GM12878 (cell line): ENCODE results near the gene NKX1-1. TPM values are rescaled to one million over a fixed set of nuclear protein-coding genes. Genes with fewer than 3 reads are reported as not detected.

Source experiments
- ATAC-seq: fragments of 200-7000 bp; cut with Tn5 transposase; 3 replicates; pipeline ENCODE4 v1.9.1; 2020; ENCODE audit warnings: mild to moderate bottlenecking, moderate library complexity
- BruUV-seq: library from RNA; stranded (reverse); fragments of 400-500 nt; replicated peaks from 2 replicates; lab custom pipeline; 2021; lab: Mats Ljungman, UMichigan
- CTCF ChIA-PET: fragments of 300-600 bp; sonication (Branson Sonifier 250); formaldehyde crosslinking; extraction: SDS; loops from one replicate; lab custom pipeline; 2021; ENCODE audit warnings: inconsistent platforms; lab: Yijun Ruan, JAX
- POLR2A ChIA-PET: fragments of 350-600 bp; formaldehyde crosslinking; extraction: SDS; loops from one replicate; lab custom pipeline; 2021; ENCODE audit warnings: inconsistent platforms; lab: Charles Lee
- RAD21 ChIA-PET: fragments of 300-600 bp; sonication (Branson Sonifier 250); formaldehyde crosslinking; loops from one replicate; lab custom pipeline; 2023; ENCODE audit warnings: antibody characterized with exemption; ENCODE audit not compliant: unreplicated experiment; lab: Charles Lee
- SMC1A ChIA-PET: fragments of 300-600 bp; sonication (Branson Sonifier 250); formaldehyde crosslinking; loops from one replicate; lab custom pipeline; 2023; ENCODE audit not compliant: unreplicated experiment, uncharacterized antibody; lab: Charles Lee
- DNase-seq: peaks from one replicate; pipeline ENCODE4 v3.0.0-alpha.2; 2011; ENCODE audit warnings: low read depth, low spot score
- FAIRE-seq: peaks from 3 replicates; lab custom pipeline; 2011; peaks lifted over from hg19 to GRCh38; lab: Jason Lieb, UNC
- H2AFZ ChIP-seq: 2 replicates; pipeline ENCODE4 v1.6.0; 2011; ENCODE audit warnings: low read depth, low read length, control low read depth; ENCODE audit not compliant: control insufficient read depth
- H3K27ac ChIP-seq: 2 replicates; pipeline ENCODE4 v1.5.1; 2011; ENCODE audit warnings: control low read depth; ENCODE audit not compliant: control insufficient read depth, insufficient read depth
- H3K27me3 ChIP-seq, 2 experiments: replicated peaks in 1 of 2; 2 replicates each; pipeline versions ENCODE4 v1.6.0 to v1.6.1; 2011; ENCODE audit warnings: low read length in 1 of 2; ENCODE audit not compliant: control insufficient read depth in 2 of 2, insufficient read depth in 2 of 2
- H3K36me3 ChIP-seq, 2 experiments: 2 replicates each; pipeline ENCODE4 v1.5.1; 2011; ENCODE audit warnings: low read length in 1 of 2; ENCODE audit not compliant: control insufficient read depth in 2 of 2, insufficient read depth in 2 of 2
- H3K4me1 ChIP-seq: 2 replicates; pipeline ENCODE4 v1.6.1; 2011; ENCODE audit warnings: mild to moderate bottlenecking, low read length, moderate library complexity, mixed read lengths; ENCODE audit not compliant: control insufficient read depth, insufficient read depth
- H3K4me2 ChIP-seq: 2 replicates; pipeline ENCODE4 v1.6.0; 2011; ENCODE audit warnings: control low read depth; ENCODE audit not compliant: control insufficient read depth, insufficient read depth
- H3K4me3 ChIP-seq: fragments of 200-600 bp; sonication (generic); 2 replicates; pipeline ENCODE4 v1.5.1; 2016
- H3K79me2 ChIP-seq: 2 replicates; pipeline ENCODE4 v1.6.0; 2011; ENCODE audit warnings: low read length; ENCODE audit not compliant: control insufficient read depth, insufficient read depth
- H3K9ac ChIP-seq: 2 replicates; pipeline ENCODE4 v1.8.0; 2011; ENCODE audit warnings: low read length, control low read depth, mixed read lengths; ENCODE audit not compliant: control insufficient read depth, insufficient read depth
- H3K9me3 ChIP-seq: replicated peaks from 3 replicates; pipeline ENCODE4 v1.5.1; 2011; ENCODE audit warnings: mild to moderate bottlenecking, low read length; ENCODE audit not compliant: control insufficient read depth, insufficient read depth
- H4K20me1 ChIP-seq: 2 replicates; pipeline ENCODE4 v1.6.0; 2011; ENCODE audit not compliant: control insufficient read depth, insufficient read depth
- BCLAF1 ChIP-seq: fragments of 450-650 bp; IDR thresholded peaks from 2 replicates; pipeline ENCODE4 v1.6.1; 2017; ENCODE audit warnings: antibody characterized with exemption, mild to moderate bottlenecking, moderate library complexity
- E2F4 ChIP-seq: IDR thresholded peaks from 2 replicates; pipeline ENCODE4 v1.6.1; 2012; ENCODE audit warnings: low read depth, low read length, improper control_type of control experiment
- E2F8 ChIP-seq: fragments of 450-650 bp; IDR thresholded peaks from 2 replicates; pipeline ENCODE4 v1.6.1; 2018; ENCODE audit warnings: mild to moderate bottlenecking, low read depth, moderate library complexity; ENCODE audit not compliant: partially characterized antibody
- EP300 ChIP-seq, 2 experiments: fragments of 150-350 bp in 1 of 2; IDR thresholded peaks; 2 replicates each; pipeline ENCODE4 v1.6.1; 2011 to 2012; ENCODE audit warnings: low read depth in 2 of 2, low read length in 2 of 2, borderline replicate concordance in 1 of 2, improper control_type of control experiment in 1 of 2, inconsistent platforms in 1 of 2; ENCODE audit not compliant: control insufficient read depth in 1 of 2
- GABPA ChIP-seq: IDR thresholded peaks from 2 replicates; pipeline ENCODE4 v1.6.1; 2014; ENCODE audit warnings: antibody characterized with exemption, low read depth, mild to moderate bottlenecking, inconsistent platforms
- HDAC6 ChIP-seq: fragments of 200-600 bp; sonication (generic); IDR thresholded peaks from one replicate; pipeline ENCODE4 v1.8.0; 2017; ENCODE audit warnings: antibody characterized with exemption; ENCODE audit not compliant: unreplicated experiment
- IRF5 ChIP-seq: fragments of 450-650 bp; IDR thresholded peaks from 2 replicates; pipeline ENCODE4 v1.6.1; 2017; ENCODE audit warnings: borderline replicate concordance
- NR2F1 ChIP-seq: fragments of 450-650 bp; conservative IDR thresholded peaks from 2 replicates; pipeline ENCODE4 v1.6.1; 2017; ENCODE audit warnings: mild to moderate bottlenecking
- POLR2AphosphoS2 ChIP-seq: IDR thresholded peaks from 2 replicates; pipeline ENCODE4 v1.6.1; 2011; ENCODE audit warnings: low read depth, mild to moderate bottlenecking, low read length, improper control_type of control experiment, moderate library complexity
- TARDBP ChIP-seq: IDR thresholded peaks from 2 replicates; pipeline ENCODE4 v1.6.1; 2016; ENCODE audit warnings: borderline replicate concordance
- USF1 ChIP-seq: IDR thresholded peaks from 2 replicates; pipeline ENCODE4 v1.6.1; 2011; ENCODE audit warnings: borderline replicate concordance, low read depth, mild to moderate bottlenecking, moderate library complexity, mixed read lengths, low read length; ENCODE audit not compliant: insufficient read depth; ENCODE audit errors: extremely low read length
- WGBS: methylation state at CpG from one replicate; pipeline ENCODE4 v1.1.6; 2016; ENCODE audit warnings: low lambda C conversion rate; ENCODE audit not compliant: insufficient replicate concordance, insufficient coverage; ENCODE audit errors: missing lambda C conversion rate; 5-methylcytosine and 5-hydroxymethylcytosine counted together
- in situ Hi-C: fragments of 300-500 bp; cut with MboI; formaldehyde crosslinking; loops from 9 replicates; pipeline ENCODE4 v1.14.3; 2018; ENCODE audit warnings: mixed read lengths
- intact Hi-C: fragments of 100-400 bp; cut with micrococcal nuclease; formaldehyde crosslinking; loops from one replicate; pipeline ENCODE4 v1.14.2; 2022; ENCODE audit not compliant: unreplicated experiment
- polyA plus RNA-seq, 11 experiments: library from polyadenylated mRNA; depleted of rRNA in 4 of 11; unstranded in 6 of 11; stranded (reverse) in 5 of 11; fragments of >200 nt; fragmentation: Nextera tagmentation in 4 of 11; fragmentation: Illumina TruSeq in 1 of 11; extraction: Ambion mirVana in 4 of 11; extraction: Trizol in 1 of 11; gene quantifications; 1 replicate in 1 of 11; 2 replicates in 10 of 11; pipeline versions ENCODE4 v1.2.1 to v1.2.3, GENCODE V29; 2011 to 2016; ENCODE audit warnings: inconsistent platforms in 2 of 11, missing spikeins in 2 of 11, low read depth in 1 of 11
- total RNA-seq, 4 experiments: library from RNA; depleted of rRNA in 3 of 4; stranded (reverse); fragments of >200 nt in 3 of 4; fragmentation: Illumina TruSeq in 1 of 4; extraction: Trizol in 1 of 4; gene quantifications; 2 replicates each; pipeline versions ENCODE4 v1.2.1 to v1.2.3, GENCODE V29; 2013 to 2021
- TF ChIP-seq, protein P1 (sequence below): fragments of 450-650 bp; IDR thresholded peaks from 2 replicates; pipeline ENCODE4 v1.6.1; 2016; ENCODE audit warnings: mild to moderate bottlenecking

Gene NKX1-1
- total and polyA plus RNA-seq, 10 of the 15 experiments (the other 5 are each of a cell fraction or from before 2014, with no cell fraction given): not detected

GRCh38 chr4:1364217-1364616 lies 42.0 kb downstream of the NKX1-1 start:
- Histone ChIP-seq H3K27me3 (no peaks in the 10 kb centered on the region), H3K79me2 (no peaks in the 10 kb centered on the region), H3K36me3 (no peaks in the 10 kb centered on the region), H2AFZ (no peak overlapping the region), H3K4me2 (no peak overlapping the region), H4K20me1 (no peaks in the 10 kb centered on the region), H3K4me3 (no peak overlapping the region), H3K4me1 (no peaks in the 10 kb centered on the region), H3K9me3 (no peaks in the 10 kb centered on the region), H3K9ac (no peak overlapping the region), H3K27ac (no peak overlapping the region)
- ChIA-PET CTCF (interaction anchor here (0.6 kb wide), 1 partner anchor 217 kb away, joined by 3 read pairs; no protein-coding TSS in a partner anchor), SMC1A (no interaction called here), RAD21 (no interaction called here), POLR2A (no interaction called here)
- in situ Hi-C loops (no loop called here), intact Hi-C loops (loop anchor here (5.0 kb wide), 1 partner anchor 337 kb away; no protein-coding TSS in a partner anchor)
- ATAC-seq (no peak), DNase-seq (no peak), FAIRE-seq (no peak)
- no TSS peak for BruUV-seq
- 81% methylated on average over 16 of the region's 18 CpGs for WGBS
- TF ChIP-seq BCLAF1 (no peak), POLR2AphosphoS2 (no peak), GABPA (no peak), TARDBP (no peak), EP300 (IDR thresholded peaks at IDR 0.05; ENCODE audit: borderline replicate concordance in 1 of 2, control insufficient read depth in 1 of 2, low read depth in 2 of 2, low read length in 2 of 2) (no peak), USF1 (no peak), E2F4 (no peak), IRF5 (no peak), HDAC6 (no peak), E2F8 (no peak), NR2F1 (no peak)
- TF ChIP-seq, protein P1, sequence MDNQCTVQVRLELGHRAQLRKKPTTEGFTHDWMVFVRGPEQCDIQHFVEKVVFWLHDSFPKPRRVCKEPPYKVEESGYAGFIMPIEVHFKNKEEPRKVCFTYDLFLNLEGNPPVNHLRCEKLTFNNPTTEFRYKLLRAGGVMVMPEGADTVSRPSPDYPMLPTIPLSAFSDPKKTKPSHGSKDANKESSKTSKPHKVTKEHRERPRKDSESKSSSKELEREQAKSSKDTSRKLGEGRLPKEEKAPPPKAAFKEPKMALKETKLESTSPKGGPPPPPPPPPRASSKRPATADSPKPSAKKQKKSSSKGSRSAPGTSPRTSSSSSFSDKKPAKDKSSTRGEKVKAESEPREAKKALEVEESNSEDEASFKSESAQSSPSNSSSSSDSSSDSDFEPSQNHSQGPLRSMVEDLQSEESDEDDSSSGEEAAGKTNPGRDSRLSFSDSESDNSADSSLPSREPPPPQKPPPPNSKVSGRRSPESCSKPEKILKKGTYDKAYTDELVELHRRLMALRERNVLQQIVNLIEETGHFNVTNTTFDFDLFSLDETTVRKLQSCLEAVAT: no peak
